Cerebellar nuclear complex (tissue), 1 donor: ENCODE data around the gene WDFY2.

Experiments used
- DNase-seq, 2 experiments: peaks; one replicate each; lab custom pipeline; 2025; lab: John Stamatoyannopoulos, UW

The WDFY2 gene

DNA sequence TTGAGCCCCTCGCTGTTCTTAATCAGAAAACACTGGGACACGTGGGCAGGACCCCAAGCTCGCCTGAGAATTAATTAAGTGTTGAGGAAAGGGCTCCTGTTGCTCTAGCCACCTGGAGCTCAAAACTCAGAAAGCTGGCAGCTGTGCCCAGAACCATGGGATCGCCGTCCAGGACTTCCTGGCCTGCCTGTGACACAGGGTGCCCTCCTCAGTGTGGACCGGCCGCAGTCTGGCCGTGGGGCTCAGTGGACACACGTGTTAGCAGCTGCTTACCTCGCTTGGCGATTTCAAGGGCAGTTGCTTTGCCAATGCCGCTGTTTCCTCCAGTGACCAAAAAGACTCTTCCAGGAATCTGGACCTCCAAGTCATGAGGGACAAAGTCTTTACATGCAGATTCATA is 215.0 kb downstream of the WDFY2 start:
- DNase-seq: no peak

DNA sequence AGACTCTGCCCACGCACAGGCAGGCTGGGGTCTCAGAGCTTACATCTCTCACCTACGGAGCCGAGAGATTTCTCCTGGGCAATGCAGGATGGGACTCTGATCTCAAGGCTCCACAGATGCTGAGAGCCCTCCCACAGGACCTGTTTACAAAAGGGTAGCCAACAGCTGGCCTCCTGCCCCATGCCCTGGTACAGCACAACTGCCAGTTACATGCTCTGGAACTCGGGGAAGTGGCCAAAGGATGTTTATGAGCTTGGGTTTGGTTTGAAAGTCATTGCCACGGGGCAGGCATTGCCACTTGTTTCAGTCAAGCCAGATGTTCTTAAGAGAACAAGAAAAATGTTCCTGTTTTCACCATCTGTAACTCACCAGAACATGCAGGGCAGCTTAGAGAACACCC is 216.2 kb downstream of the WDFY2 start:
- no peak for DNase-seq

DNA sequence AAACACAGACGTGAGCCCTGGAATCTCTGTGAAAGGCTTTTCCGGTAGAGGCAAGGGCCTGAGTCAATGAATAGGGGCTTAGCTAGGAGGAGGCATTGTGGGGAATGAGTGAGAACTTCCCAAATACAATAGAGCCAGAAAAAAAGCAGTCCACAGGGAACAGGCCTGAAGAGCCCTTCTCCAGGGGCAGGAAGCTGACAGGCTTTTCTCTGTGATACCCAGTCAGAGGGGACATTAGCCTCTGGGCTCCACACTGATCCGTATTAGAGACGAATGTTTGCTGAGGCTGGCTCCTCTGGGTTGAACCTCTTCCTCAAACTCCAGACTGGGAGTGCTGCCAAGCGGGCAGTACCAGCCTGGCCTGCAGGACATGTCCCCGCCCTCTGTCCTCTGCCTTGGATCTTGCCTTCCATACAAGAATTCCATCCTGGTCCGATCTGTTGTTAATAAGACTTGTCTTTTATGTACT is 217.4 kb downstream of the WDFY2 start:
- DNase-seq: no peak

DNA sequence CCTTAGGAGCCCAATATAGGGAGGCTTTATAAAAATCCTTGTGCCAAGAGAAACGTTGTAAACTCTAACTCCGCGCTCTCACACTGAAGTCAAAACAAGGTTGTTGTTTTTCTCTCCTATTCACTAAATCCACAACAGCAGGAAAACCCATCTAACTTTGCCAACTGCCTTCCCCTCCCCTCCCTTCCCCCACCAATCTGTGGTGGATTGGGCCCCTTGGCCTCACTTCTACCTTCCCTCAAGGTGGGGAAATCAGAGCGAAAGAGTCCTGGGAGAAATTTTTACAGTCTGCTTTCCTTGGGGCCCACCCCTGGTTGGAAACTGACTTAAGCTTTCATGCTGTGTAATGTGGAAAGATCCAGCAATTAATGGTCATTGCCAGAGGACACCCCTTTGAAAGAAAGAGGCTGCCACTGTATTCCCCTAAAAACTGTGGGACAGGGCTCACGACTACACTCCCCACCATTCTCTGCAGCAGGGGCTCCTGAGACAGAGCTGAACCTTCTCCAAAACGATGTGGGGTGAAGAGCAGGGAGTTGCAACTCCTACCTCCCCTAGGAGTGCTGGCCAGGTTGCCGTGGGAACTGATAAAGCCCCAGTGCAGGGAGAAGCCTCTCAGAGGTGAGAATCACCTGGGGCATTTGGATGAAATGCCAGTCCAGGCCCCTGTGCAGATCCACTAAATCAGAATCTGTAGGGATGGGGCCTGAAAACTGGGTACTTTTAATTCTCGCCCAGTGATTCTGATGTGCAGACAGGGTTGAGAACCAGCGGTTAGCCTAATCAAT is 218.6 kb downstream of the WDFY2 start:
- DNase-seq: no peak

DNA sequence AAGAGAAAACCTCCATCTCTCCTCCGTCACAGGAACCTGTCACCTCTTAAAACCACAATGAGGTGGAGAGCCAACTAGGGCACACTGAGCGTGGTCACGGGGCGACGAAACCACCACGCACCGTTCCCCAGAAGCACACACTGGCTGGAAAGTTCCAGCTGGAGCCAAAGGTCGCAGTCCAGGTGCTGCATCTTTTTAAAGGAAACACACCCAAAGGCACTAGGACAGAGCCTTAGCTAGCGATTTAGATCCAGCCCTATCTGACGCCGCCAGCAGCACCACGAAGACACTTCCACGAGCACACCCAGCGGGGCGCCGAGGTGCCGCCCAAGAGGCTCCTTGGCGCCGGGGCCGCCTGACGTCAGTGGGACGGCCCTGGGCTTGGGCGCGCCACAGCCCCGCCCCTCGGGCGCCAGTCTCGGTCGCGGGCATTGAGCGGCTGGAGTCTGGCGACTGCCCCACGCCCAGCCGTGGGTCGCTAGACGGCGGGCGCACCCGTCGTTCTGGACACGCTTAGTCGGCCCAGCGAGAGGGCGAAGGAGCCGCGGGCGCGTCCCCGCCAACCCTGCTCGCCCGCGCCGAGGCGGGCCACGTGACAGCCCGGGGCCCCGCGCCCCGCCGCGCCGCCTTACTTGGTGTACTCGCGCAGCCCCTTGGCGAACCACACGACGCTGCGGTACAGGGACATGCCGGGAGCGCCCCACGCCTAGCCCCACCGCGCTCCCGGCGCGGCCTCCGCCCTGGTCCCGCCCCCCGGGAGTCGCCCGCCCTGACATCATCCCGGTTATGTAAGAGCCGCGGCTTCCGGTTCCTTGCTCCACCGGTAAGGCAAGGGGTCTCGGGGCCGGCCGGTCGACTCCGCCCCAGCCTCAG is 219.4 kb downstream of the WDFY2 start, which contains the start of gene DHRS12:
TSS of gene DHRS12 (minus strand) at position 742 of the 873 bp plus-strand sequence. CDS start 4,504 bp downstream, outside the sequence.
- peak; percentile 38 to 64 for DNase-seq

DNA sequence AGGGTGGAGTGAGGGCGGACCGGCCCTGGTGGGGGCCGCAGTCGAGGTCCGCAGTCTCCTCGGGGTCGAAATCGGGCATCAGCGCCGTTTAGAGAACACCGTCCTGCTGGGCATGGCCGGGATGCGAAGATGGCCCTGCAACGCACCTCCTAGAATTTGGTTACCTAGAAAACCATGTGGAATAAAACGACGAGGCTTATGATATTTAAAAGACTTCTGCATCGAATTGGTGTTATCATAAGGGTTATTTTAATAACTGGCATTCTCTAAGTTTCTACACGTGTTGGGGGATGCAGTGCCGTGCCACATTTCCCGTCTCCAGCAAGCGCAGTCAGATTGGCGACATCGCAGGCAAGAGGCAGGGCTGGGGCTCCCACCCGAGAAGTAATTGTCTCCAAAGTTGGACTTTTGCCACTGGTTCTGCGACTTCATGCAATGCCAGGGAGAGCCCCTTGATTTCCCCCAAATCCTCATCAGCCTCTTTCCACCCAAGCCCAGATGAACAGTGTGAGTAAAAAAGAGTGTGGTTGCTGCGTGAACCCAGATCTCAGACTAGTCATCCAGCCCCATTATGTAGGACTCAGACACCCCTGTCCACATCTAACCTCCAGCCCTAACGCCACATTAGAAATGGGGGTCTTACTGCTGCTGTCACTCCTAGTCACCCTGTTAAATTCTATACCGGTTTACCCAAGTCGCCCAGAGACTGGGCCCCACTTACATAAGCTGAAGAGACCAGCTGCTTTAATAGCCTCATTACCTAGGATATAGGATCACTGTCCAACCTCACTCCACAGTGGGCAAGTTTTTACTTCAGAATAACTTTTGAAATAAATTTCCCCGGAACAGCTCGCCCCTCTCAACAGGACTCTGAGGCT is 220.3 kb downstream of the WDFY2 start:
- no peak for DNase-seq

DNA sequence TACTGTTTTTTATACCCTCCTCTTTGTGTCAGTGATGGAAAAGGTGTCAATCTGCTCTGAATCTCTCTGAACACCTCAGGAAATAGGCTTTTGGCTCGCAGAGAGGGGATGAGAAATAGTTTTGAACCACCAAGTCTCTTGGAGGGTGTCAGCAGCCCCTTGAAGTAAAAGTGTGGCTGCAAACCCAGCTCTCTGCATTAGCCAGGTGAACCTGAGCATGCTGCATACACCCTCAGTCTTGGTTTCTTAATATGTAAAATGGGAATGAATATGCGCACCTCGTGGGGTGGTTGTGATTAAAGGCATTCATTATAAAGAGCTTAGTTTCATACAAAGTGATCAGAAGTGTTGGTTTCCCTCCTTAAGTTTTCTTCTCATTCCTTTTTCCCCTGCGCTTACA is 221.1 kb downstream of the WDFY2 start:
- DNase-seq: no peak

DNA sequence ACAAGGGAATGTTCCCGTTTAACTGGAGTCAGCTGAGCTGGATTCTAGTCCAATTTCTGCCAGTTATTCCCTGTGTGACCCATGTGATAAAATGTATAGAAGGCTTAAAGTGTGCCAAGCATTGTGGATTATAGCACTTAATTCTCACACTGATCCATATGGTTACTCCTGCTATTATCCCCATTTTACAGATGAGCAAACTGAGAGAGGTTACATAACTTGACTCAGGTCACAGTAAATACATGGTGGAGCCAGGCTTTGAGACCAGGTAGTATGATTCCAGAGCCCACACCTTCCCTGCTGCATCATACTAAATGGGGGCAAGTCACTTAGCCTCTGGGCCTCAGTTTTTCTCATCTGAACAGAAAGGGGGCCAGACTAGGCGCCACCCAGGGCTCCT is 221.7 kb downstream of the WDFY2 start:
- no peak for DNase-seq

DNA sequence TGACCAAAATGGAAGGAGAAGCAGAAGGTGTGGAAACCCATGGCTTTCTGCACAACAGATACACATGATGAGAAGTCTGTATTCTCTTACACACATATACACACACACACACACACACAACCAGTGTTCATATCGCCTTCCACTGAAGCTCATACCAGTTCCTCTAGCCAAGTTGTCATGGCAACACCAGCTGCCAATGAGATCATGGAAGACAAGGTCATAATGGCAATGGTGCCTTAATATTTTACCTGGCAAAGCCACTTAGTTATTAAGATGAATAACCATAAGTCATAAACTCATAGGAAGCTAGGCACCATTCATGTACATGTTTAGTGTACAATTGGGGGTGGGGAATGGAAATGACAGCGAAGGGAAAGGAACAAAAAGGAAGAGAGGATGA is 222.3 kb downstream of the WDFY2 start:
- DNase-seq: no peak

DNA sequence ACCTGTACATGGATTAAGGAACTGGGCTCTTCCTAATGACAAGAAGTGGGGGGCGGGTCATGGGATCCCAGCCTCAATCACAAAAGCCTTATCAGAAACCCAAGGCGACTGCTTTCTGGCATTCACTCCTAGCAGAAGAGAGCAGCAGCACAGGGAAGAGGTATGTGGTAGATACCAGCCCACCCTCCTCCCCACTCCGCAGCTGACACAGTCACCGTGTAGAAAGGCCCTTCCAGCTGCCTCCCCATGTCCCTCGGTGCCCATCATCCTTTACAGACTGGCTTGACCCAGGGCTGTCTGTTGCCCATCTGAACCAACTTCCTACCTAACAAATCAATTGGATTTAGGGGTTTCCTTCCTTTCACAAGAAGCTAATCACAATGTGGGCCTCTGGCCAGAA is 222.8 kb downstream of the WDFY2 start:
- no peak for DNase-seq

DNA sequence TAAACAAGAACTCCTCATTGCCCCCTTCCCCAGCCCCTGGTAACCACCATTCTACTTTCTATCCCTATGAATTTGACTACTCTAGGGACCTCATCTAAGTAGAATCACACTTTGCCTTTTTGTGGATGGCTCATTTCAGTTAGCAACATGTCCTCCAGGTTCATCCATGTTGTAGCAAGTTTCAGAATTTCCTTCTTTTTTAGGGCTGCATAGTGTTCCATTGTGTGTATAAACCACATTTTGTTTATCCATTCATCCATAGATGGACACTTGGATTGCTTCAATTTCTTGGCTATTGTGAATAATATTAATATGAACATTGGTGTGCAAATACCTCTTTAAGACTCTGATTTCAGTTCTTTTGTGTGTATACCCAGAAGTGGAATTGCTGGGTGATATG is 224.5 kb downstream of the WDFY2 start:
- no peak for DNase-seq

DNA sequence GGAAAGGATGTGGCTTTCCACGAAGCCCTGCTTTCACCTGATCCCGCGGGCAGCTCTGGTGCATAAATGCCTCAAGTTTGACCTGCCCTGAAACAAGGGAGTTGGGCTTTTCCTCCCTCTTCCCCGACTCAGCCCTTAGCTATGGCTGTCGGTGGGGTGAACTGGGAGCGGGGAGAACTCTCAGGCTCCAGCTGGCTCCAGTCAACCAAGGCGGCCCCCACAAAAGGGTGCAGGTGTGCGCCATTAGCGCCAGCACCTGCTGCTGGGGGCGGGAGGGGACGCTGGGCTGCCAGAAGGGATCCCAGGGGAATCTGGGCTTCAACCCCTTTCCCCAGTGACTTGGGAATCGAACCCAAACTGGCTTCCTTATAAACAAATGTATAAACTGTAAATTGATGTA is 226.8 kb downstream of the WDFY2 start:
- DNase-seq: no peak

DNA sequence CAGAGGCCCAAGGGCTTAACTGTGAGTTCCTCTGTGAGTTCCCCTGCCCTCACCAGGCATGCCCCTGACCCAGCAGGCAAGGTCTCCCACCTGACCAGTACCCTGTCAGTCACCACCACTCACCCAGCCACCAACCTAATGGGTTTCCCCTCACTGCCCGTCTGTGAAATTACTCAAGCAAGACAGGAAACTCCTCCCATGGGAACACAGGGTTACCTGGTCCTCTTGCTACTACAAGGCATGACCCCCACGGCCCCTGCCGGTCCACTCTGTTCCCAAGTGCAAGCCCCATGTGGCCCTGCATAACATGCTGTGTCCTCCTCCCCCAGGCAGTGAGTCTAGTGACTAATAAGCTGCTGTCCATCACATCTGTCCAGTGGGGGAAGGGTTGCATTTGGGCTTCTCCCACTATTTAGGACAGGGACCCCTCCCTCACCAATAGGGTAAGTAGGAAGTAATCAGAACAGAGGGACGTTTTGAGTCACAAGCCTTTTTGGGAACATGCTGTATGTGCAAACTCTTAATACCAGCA is 227.7 kb downstream of the WDFY2 start:
- no peak for DNase-seq

DNA sequence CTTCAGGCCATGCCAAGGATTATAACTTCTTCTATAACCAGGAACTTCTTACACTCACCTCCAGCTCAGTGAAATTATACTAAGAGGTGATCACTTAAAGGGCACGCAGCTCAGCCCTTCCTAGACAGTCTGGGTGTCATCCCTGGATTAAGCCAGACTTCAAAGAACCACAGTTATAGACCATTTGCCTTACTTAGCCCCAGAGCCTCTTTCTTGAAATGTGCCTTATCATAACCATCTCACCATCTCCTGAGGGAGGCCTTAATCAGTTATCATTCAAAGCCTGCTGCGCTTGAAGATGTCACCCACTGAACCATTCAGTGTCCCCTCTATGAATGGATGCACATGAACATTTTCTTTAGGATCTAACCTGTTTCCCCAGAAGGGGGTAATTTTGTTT is 229.8 kb downstream of the WDFY2 start:
- DNase-seq: no peak

DNA sequence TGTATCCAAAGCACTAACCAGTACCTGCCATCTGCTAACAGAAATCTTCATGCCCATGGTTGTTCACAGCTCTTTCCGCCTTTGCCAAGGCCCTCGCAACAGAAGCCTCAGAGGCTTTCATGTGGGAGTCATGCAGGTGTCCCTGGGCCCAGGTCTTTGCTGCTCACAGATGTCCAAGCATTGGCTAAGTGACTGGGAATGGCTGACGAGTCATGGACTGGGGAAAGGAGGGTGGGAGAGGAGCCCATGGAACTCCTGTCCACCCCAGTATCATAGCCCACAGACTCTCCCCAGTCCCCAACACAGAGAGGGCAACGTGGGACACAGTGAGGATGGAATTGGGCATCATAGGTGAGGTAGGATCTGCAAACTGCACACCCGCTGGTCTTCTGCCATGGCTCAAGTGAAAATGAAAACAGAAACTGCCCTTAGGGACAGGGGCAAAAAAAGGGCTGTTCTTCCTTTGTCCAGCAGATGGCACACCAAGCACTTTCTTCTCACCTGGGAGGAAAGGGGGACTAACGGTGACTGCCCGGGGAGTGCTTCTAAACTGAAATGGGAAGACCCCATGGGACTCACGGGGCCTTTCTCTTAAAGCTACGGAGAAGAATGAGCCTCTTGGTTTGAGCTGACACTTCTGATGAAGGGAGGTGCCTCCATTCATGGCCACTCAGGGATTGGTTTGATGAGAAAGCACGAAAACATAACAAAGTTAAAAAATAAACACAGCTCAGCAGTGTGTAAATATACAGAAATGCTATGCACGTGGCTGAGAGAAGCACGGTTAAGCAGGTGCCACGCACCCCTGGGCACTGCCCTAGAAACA is 230.8 kb downstream of the WDFY2 start:
- no peak for DNase-seq

DNA sequence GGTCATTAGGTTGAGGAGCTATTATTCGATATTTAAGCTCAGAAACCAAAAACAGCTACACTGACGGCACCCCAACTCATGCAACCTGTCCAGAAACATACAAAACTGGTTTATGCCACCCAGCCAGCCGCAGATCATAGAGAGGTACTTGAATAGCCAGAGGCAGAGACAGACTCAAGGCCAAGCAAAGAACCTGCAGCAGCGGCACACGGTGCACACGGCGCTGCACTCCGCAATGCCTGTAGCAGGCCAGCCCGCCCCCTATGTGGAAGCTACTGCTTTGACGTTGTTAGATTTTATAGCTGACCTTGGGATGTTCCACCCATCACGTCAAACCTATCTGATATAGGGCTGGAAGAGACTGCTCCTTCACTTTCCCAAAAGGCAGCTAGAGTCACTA is 231.6 kb downstream of the WDFY2 start:
- DNase-seq: no peak

DNA sequence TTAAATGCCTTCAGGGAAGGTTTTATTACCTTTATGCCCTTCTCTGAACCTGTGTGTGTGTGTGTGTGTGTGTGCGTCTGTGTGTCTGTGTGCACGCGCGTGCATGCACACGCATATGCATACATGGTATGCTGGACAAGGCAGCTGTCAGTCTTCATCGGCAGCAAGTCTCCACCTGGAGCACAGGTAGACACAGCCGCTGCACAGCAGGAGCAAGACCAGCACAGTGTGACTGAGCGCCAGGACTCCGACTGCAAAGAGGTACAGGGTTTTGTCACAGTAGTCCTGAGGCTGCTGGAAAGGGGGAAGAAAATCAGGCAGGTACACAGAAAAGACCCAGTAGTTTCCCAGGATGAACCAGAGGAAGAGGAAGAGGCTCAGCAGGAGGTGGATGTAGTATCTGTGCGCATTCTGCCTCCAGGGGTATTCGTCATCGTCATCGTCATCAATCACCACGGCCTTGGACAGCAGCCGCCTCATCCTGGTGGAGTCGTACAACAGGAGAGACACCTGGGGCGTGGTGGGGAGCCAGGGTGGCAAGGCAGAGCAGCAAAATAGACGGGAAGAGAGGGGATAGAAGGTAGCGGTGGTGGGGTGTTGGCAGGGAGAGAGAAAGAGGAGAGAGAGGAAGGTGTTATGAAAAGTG is 232.5 kb downstream of the WDFY2 start:
- no peak for DNase-seq
